IgD-negative memory B cell (primary cell): ENCODE results near the gene PDLIM5. TPM values are rescaled to one million over a fixed set of nuclear protein-coding genes. Genes with fewer than 3 reads are reported as not detected.

Experiments used
- H3K27ac Mint-ChIP-seq, 3 donors: one replicate each; pipeline ENCODE4 v1.8.0; 2020 to 2022; ENCODE audit warnings: mild to moderate bottlenecking in 3 of 3, mixed read lengths in 3 of 3, moderate library complexity in 1 of 3
- H3K27me3 Mint-ChIP-seq: one replicate; pipeline ENCODE4 v1.8.0; 2021; ENCODE audit warnings: mixed read lengths
- H3K36me3 Mint-ChIP-seq: one replicate; pipeline ENCODE4 v1.8.0; 2020; ENCODE audit warnings: mild to moderate bottlenecking, mixed read lengths
- H3K4me1 Mint-ChIP-seq, 3 donors: one replicate each; pipeline ENCODE4 v1.8.0; 2020 to 2022; ENCODE audit warnings: mixed read lengths in 3 of 3, mild to moderate bottlenecking in 1 of 3
- H3K4me3 Mint-ChIP-seq, 4 donors: one replicate each; pipeline ENCODE4 v1.8.0; 2020 to 2022; ENCODE audit warnings: mild to moderate bottlenecking in 4 of 4, mixed read lengths in 4 of 4, moderate library complexity in 3 of 4
- H3K9me3 Mint-ChIP-seq, 3 donors: one replicate each; pipeline ENCODE4 v1.8.0; 2020 to 2021; ENCODE audit warnings: mixed read lengths in 3 of 3, mild to moderate bottlenecking in 1 of 3
- polyA plus RNA-seq: library from polyadenylated mRNA; unstranded; fragments of 300-500 nt; fragmentation: Illumina TruSeq; gene quantifications from one replicate; pipeline ENCODE4 v1.2.3, GENCODE V29; 2021

The PDLIM5 gene
- polyA plus RNA-seq, 1 donor from 2014 or later, result 37.0 TPM

- Mint-ChIP-seq H3K27me3 (no peaks in the 10 kb centered on the region), H3K4me1 (peaks cover 3 to 7% (median 3%) of the 10 kb centered on the region in 3 donors), H3K9me3 (no peaks in the 10 kb centered on the region), H3K27ac (no peak overlapping the region), H3K4me3 (no peak overlapping the region), H3K36me3 (no peaks in the 10 kb centered on the region)
These were observed 32.2 kb downstream of the PDLIM5 start for GRCh38 chr4:94483895-94484294.

- peaks cover 3 to 7% (median 3%) of the 10 kb centered on the region in 3 donors for H3K4me1 Mint-ChIP-seq
- H3K27me3 Mint-ChIP-seq, result no peaks in the 10 kb centered on the region
- no peaks in the 10 kb centered on the region for H3K36me3 Mint-ChIP-seq
- H3K4me3 Mint-ChIP-seq, result no peak overlapping the region
- H3K27ac Mint-ChIP-seq, result peak overlapping the region in 1 of 3 donors; percentile 36
- H3K9me3 Mint-ChIP-seq, result no peaks in the 10 kb centered on the region
These were observed 33.1 kb downstream of the PDLIM5 start for GRCh38 chr4:94484818-94485217.

GRCh38 chr4:94486372-94486801 is 34.6 kb downstream of the PDLIM5 start:
- H3K4me1 Mint-ChIP-seq, result peaks cover 0 to 6% (median 3%) of the 10 kb centered on the region in 3 donors
- no peak overlapping the region for H3K4me3 Mint-ChIP-seq
- no peak overlapping the region for H3K27ac Mint-ChIP-seq
- H3K27me3 Mint-ChIP-seq, result no peaks in the 10 kb centered on the region
- no peaks in the 10 kb centered on the region for H3K9me3 Mint-ChIP-seq
- H3K36me3 Mint-ChIP-seq, result no peaks in the 10 kb centered on the region

DNA sequence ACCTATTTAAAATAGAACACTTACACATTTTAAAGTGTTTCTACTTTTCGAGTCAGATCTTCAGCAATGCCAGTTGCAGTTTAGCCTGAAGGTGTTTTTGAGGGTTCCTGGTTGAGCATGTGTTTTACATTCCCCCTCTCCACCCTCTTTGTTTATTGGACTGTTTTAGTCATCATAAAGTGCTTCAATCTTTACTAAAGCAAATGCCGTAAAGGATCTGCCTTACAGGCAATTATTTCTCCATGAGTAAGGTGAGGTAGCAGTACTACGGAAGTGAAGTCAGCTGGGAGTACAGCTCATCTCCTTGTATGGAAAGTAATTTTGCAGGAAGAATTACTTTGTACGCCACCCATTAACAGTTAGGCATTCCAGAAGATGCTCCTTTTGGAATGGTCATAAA is 36.9 kb downstream of the PDLIM5 start:
- peaks cover 0 to 7% (median 3%) of the 10 kb centered on the region in 3 donors for H3K4me1 Mint-ChIP-seq
- no peak overlapping the region for H3K27ac Mint-ChIP-seq
- no peak overlapping the region for H3K4me3 Mint-ChIP-seq
- H3K36me3 Mint-ChIP-seq, result no peaks in the 10 kb centered on the region
- H3K9me3 Mint-ChIP-seq, result no peaks in the 10 kb centered on the region
- H3K27me3 Mint-ChIP-seq, result no peaks in the 10 kb centered on the region

DNA sequence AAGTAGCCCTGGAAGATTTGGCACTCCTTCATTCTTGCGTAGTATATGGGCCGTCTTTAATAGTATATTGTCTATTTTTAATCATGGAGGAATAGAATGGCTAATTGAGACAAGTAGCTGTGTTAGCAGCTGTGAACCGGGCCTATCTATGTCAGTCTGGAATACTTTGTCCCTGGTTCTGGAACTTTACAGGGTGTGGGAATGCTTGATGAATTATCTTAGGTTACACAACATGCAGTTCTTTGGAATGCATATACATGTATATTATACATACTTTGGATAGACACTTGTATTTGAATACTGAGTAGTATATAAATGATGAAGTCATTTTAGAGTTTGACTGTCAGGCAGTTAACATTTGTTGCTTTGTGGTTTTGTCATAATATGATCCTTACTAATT is 37.4 kb downstream of the PDLIM5 start:
- no peak overlapping the region for H3K4me3 Mint-ChIP-seq
- no peak overlapping the region for H3K27ac Mint-ChIP-seq
- H3K36me3 Mint-ChIP-seq, result peaks cover 2% of the 10 kb centered on the region
- H3K27me3 Mint-ChIP-seq, result no peaks in the 10 kb centered on the region
- H3K9me3 Mint-ChIP-seq, result no peaks in the 10 kb centered on the region
- peaks cover 0 to 7% (median 3%) of the 10 kb centered on the region in 3 donors for H3K4me1 Mint-ChIP-seq

GRCh38 chr4:94490437-94490836 is 38.7 kb downstream of the PDLIM5 start:
- Mint-ChIP-seq H3K36me3 (peaks cover 2% of the 10 kb centered on the region), H3K4me3 (no peak overlapping the region), H3K27ac (no peak overlapping the region), H3K4me1 (peaks cover 0 to 4% (median 0%) of the 10 kb centered on the region in 3 donors), H3K9me3 (no peaks in the 10 kb centered on the region), H3K27me3 (no peaks in the 10 kb centered on the region)

- Mint-ChIP-seq H3K27ac (no peak overlapping the region), H3K27me3 (no peaks in the 10 kb centered on the region), H3K4me1 (peaks cover 0 to 4% (median 0%) of the 10 kb centered on the region in 3 donors), H3K4me3 (no peak overlapping the region), H3K36me3 (peaks cover 2% of the 10 kb centered on the region), H3K9me3 (no peaks in the 10 kb centered on the region)
These were observed 39.6 kb downstream of the PDLIM5 start for GRCh38 chr4:94491322-94491721.

- H3K4me3 Mint-ChIP-seq, result no peak overlapping the region
- peaks cover 2% of the 10 kb centered on the region for H3K36me3 Mint-ChIP-seq
- H3K9me3 Mint-ChIP-seq, result no peaks in the 10 kb centered on the region
- H3K27ac Mint-ChIP-seq, result no peak overlapping the region
- H3K4me1 Mint-ChIP-seq, result peaks cover 0 to 3% (median 1%) of the 10 kb centered on the region in 3 donors
- H3K27me3 Mint-ChIP-seq, result no peaks in the 10 kb centered on the region
These were observed 43.7 kb downstream of the PDLIM5 start for GRCh38 chr4:94495408-94495807.

DNA sequence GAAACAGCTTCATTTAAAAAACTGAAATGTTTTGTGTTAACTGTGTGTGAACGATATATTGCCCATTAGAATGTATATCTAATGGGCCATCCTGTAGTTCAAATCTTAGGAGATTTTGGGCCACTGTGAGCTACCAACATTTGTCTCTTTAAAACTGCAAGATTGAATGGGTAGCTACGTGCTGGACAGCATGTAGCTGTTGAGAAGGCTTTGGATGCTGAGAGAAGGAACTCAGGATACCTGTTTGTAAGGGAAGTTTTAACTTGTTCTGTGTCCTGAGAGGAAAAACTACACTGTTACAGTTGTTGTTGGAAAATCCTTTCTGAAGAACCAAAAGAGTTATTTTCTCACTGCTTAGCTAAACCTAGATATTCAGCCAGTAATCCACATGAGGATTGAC is 45.9 kb downstream of the PDLIM5 start:
- H3K9me3 Mint-ChIP-seq, result no peaks in the 10 kb centered on the region
- H3K4me3 Mint-ChIP-seq, result peak overlapping the region in 1 of 4 donors; percentile 24
- H3K27me3 Mint-ChIP-seq, result no peaks in the 10 kb centered on the region
- no peak overlapping the region for H3K27ac Mint-ChIP-seq
- H3K4me1 Mint-ChIP-seq, result peaks cover 0 to 2% (median 1%) of the 10 kb centered on the region in 3 donors
- peaks cover 7% of the 10 kb centered on the region for H3K36me3 Mint-ChIP-seq

GRCh38 chr4:94498502-94498901 is 46.8 kb downstream of the PDLIM5 start:
- Mint-ChIP-seq H3K4me3 (no peak overlapping the region), H3K4me1 (peaks cover 0 to 2% (median 1%) of the 10 kb centered on the region in 3 donors), H3K9me3 (no peaks in the 10 kb centered on the region), H3K36me3 (peaks cover 7% of the 10 kb centered on the region), H3K27me3 (no peaks in the 10 kb centered on the region), H3K27ac (no peak overlapping the region)

- no peaks in the 10 kb centered on the region for H3K27me3 Mint-ChIP-seq
- H3K36me3 Mint-ChIP-seq, result peaks cover 5% of the 10 kb centered on the region
- H3K4me3 Mint-ChIP-seq, result no peak overlapping the region
- H3K9me3 Mint-ChIP-seq, result no peaks in the 10 kb centered on the region
- H3K4me1 Mint-ChIP-seq, result peaks cover 0 to 2% (median 1%) of the 10 kb centered on the region in 3 donors
- no peak overlapping the region for H3K27ac Mint-ChIP-seq
These were observed 48.9 kb downstream of the PDLIM5 start for GRCh38 chr4:94500685-94501084.

- Mint-ChIP-seq H3K9me3 (no peaks in the 10 kb centered on the region), H3K4me1 (peaks cover 0 to 2% (median 1%) of the 10 kb centered on the region in 3 donors), H3K4me3 (no peak overlapping the region), H3K27ac (no peak overlapping the region), H3K27me3 (no peaks in the 10 kb centered on the region), H3K36me3 (peaks cover 5% of the 10 kb centered on the region)
These were observed 52.8 kb downstream of the PDLIM5 start for GRCh38 chr4:94504545-94504944.

GRCh38 chr4:94506822-94507221 is 55.1 kb downstream of the PDLIM5 start:
- H3K4me3 Mint-ChIP-seq, result no peak overlapping the region
- no peaks in the 10 kb centered on the region for H3K27me3 Mint-ChIP-seq
- peaks cover 5% of the 10 kb centered on the region for H3K36me3 Mint-ChIP-seq
- H3K4me1 Mint-ChIP-seq, result no peaks in the 10 kb centered on the region
- no peak overlapping the region for H3K27ac Mint-ChIP-seq
- H3K9me3 Mint-ChIP-seq, result no peaks in the 10 kb centered on the region

DNA sequence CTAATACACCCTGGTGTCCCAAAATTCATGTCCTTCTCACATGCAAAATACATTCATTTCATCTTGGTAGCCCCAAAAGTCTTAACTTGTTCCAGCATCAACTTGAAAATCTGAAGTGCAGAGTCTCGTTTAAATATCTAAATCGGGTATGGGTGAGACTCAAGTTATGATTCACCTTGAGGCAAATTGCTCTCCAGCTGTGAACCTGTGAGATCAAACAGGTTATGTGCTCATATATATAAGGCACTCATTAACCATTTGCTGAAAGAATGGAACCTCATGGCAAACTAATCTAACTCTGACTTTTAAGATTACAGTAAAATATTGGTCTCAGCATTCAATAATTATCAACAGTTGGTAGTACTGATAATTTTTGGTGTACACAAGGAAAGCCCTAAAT is 55.5 kb downstream of the PDLIM5 start:
- no peak overlapping the region for H3K27ac Mint-ChIP-seq
- H3K27me3 Mint-ChIP-seq, result no peaks in the 10 kb centered on the region
- H3K36me3 Mint-ChIP-seq, result peaks cover under 1% of the 10 kb centered on the region
- no peaks in the 10 kb centered on the region for H3K4me1 Mint-ChIP-seq
- H3K4me3 Mint-ChIP-seq, result no peak overlapping the region
- no peaks in the 10 kb centered on the region for H3K9me3 Mint-ChIP-seq

GRCh38 chr4:94507708-94508107 is 56.0 kb downstream of the PDLIM5 start:
- Mint-ChIP-seq H3K36me3 (peaks cover 2% of the 10 kb centered on the region), H3K27me3 (no peaks in the 10 kb centered on the region), H3K9me3 (peaks cover 0 to 2% (median 0%) of the 10 kb centered on the region in 3 donors), H3K4me1 (peaks cover 0 to 2% (median 0%) of the 10 kb centered on the region in 3 donors), H3K4me3 (no peak overlapping the region), H3K27ac (no peak overlapping the region)

GRCh38 chr4:94508296-94508695 is 56.6 kb downstream of the PDLIM5 start:
- H3K9me3 Mint-ChIP-seq, result peaks cover 0 to 2% (median 0%) of the 10 kb centered on the region in 3 donors
- no peaks in the 10 kb centered on the region for H3K27me3 Mint-ChIP-seq
- peaks cover 0 to 3% (median 0%) of the 10 kb centered on the region in 3 donors for H3K4me1 Mint-ChIP-seq
- peaks cover 3% of the 10 kb centered on the region for H3K36me3 Mint-ChIP-seq
- peak overlapping the region in 1 of 4 donors; percentile 28 for H3K4me3 Mint-ChIP-seq
- peak overlapping the region in 1 of 3 donors; percentile 20 for H3K27ac Mint-ChIP-seq
